HG03095 (cell line): ENCODE results near the gene GLIS1.
"Not testable (repeated sequence)": the region's sequence is repeated elsewhere in the genome, so short reads cannot be mapped to it uniquely, and the experiment has no call there.

Experiments
- ATAC-seq: cut with Tn5 transposase; IDR thresholded peaks from one replicate; pipeline ENCODE4 v1.9.1; 2021; ENCODE audit warnings: moderate library complexity; ENCODE audit not compliant: unreplicated experiment

Gene GLIS1

DNA sequence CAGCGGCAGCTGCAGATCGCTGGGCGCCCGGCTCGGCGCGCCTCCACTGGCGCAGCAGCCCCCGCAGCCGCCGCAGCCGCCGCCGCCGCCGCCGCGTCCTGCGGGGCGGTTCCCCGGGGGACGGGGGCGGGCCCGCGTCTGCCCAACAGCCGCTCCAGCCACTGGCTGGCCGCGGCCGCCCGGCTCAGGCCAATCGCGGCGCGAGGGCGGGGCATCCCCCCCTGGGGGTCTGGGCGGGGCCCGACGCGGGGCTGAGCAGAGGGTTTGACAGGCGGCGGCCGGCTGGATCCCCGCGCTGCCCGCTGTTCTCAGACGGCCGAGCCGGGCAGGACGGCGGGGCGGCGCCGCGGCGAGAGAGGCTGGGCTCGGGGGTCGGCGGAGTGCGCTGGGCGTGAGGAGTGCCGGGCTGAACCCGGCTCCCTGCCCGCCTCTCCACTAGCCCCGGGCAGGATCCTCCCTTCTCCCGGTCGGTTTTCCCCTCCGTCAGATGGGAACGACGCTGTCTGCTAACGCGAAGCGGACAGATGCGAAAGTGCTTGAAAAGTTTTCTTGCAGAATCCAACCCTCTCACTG, at the start of gene GLIS1:
TSS of gene GLIS1 (minus strand) at position 56 of the 573 bp plus-strand sequence. CDS start 1,100 bp downstream, outside the sequence.
- peak; percentile 98 for ATAC-seq

DNA sequence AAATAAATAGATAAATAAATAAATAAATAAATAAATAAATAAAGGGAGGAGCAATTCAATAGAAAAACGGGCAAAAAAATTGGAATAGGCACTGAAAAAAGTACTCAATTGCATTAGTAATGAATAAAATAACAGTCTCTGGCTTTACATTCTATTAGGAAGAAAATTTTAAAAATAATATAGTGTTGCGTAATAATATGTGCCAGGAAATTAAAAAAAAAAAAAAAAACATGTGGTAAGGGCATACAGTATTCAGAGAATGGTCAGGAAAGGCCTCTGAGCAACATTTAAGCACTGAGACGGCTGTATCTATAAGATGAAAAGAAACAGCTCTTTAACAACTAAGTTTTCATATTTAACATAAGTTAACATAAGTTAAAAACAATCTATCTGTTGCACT, 48.7 kb upstream of the GLIS1 start:
- ATAC-seq: no peak

DNA sequence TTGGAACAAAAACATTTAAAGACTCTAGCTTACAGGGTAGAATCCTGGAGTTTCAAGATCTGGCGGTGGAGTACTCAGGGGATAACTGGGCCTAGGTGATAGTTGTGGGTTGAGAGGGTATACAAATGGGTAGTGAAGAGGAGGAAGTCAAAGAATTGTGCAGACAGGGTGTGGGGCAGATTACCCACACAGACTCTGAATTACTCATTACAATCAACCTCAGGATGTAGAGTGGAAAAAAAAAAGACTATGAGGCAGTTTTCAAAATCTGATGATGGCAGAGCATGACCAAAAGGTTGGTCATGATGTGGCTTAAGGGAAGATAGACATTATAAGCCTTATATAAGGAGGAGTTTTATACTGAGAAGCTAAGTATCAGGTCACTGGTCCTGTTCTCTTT, 44.1 kb upstream of the GLIS1 start:
- ATAC-seq: no peak

DNA sequence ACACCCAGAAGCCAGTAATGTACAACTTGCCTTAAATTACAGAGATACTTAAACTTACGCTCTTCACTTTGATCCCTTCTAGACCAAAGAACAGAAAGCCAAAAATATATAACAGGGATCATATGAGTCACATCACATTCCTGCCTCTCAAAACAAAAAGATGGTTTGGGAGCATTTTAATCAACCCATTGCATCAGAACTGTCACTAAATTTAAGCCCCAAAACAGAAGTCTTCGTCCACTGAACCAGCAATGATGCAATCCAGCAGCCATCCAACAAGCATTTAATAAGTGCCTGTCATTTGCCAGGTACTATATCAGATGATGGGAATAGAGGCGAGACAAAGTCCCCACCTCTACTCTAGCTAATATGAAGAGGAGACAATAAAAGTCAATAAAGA, 42.7 kb upstream of the GLIS1 start:
- no peak for ATAC-seq

DNA sequence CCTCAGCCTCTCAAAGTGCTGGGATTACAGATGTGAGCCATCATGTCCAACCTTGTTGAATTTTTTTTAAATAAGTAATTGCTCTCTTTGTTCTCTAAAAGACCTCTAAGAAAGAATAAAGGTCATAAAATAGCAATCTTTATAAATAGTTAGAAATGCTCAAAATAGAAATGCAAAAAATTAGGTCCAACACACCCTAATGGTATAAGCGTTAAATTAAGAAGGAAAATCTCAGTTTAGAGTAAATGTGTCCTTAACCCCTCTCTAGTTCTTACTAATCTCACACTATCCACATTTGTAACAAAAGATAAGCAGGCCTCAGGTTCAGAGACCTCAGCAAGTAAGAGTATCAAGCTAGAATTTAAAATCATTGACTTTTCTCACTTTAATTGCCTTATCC, 38.3 kb upstream of the GLIS1 start:
- ATAC-seq: no peak

DNA sequence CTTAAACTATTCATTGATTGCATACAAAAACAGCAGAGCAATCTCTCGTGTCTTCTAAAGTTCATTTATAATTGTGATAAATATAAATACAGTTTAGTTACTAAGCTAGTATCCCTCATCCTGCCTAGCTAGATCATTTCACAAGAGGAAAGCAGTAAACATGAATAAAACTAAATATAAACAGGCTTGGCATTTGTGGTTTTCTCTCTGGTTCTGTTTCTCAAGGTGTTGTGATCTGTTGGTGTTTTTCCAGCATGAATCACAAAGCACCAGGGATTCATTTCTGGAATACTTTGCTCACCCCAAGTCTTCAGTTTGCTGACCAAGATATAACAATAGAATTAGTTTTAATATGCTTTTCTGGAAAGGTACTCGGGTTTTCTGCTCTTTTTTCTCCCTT, 32.7 kb upstream of the GLIS1 start:
- no peak for ATAC-seq

DNA sequence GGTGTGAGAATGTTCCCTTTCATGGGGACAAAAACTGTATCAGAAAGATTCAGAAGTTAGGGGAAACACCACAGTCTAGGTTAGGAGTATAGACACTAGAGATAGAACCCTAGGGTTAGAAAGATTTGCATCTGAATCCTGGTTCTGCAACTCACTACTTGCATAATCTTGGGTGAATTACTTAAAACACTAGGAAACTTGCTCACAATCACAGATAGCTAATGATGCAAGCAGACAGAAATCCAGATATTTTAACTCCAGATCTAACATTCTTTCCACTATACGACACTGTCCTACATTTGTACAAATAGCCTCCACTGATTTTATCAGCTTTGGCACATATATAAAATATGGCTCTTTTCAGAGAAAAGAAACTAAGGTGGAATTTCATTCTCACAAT, 30.8 kb upstream of the GLIS1 start:
- ATAC-seq: no peak

DNA sequence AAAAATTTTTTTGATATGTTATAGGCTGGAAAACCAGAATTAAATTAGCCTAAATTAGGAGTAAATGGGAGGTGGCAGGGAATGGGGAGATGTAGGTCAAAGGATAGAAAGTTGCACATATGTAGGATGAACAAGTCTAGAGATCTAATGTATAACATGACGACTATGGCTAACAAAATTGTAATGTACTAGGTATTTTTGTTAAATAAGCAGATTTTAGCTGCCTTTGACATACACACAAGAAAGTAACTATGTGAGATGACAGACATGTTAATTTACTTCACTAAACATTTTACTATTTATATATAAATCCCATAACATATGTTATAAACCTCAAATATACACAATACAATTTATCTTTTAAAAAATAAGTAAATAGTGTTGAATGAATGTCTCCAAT, 30.2 kb upstream of the GLIS1 start:
- ATAC-seq: no peak

DNA sequence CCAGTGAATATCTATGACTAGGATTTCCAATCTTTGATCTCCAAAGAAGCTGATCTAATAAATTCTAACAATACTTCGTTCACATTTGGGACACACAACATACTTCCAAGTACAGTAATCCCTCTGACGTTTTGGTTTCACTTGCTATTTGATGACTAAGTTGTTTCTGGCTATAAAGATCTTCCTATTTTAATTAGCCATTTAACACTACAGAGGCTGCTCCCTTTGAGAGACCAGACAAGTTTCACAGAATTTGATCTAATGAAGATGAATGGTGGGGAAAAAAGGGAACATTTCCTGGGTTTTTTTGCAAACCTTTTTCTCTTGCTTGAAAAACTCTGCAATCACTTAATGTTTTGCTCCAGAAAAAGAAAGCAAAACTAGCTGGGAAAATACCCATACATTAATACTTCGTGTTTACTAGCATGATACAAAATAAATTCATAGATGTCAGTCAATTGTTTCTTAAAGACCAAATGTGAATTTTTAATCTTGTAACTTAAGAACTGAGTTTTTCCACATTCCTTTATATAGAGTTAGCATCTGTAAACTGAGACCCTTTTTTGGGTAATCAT, 28.0 kb upstream of the GLIS1 start:
- ATAC-seq: no peak

DNA sequence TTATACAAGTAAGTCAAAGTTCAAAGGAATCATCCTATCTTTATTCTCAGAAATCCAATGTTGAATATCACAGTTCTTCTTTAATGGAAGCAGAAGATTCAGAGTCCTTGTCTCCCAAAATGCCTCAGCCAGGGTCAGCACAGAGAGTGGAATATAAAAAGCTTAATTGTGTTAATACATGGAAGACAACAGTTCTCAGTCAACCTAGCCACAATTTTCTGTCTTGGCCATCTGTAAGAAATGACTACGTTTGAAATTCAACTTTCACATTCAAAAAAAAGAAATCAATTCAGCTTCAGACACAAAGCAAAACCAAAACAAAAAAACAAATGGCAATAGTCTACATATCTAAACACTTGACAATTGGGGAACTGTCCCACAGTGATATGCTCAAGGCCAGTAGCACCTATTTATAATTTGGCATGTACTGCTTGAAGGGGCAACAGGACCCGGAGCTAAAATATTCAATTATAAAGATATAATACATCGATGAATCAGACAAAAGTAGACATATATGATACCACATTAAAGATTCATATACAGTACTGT, 27.3 kb upstream of the GLIS1 start:
- ATAC-seq: no peak

DNA sequence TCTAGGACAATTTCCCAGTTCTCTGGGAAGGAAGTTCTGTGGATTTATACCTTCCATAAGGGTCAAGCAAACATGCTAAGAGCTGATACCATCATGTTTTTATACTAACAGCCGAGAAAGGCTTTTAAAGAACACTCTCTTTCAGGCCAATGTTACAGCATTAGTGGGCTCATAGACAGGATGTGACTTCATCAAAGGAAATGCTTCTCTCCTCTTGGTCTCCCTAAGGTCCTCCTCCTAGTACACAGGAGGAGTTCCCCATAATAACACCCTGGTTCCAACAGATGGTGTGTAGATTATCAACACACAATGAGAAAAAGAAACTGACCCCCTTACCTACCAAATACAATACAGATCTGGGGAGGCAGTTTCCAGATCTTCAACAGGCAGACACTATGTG, 26.7 kb upstream of the GLIS1 start:
- ATAC-seq: no peak

DNA sequence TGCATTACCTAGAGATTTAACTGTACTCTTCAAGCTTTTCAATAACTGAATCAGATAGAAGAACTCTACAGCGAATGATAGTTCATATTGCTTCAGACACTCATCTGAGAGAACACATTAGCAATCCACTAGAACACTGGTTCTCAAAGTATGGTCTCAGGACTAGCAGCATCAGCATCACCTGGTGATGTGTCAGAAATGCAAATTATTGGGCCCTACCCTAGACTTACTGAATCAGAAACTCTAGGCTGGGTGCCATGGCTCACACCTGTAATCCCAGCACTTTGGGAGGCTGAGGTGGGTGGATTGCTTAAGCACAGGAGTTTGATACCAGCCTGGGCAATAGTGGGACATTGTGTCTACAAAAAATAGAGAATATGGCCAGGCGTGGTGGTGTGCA, 24.9 kb upstream of the GLIS1 start:
- ATAC-seq: no peak

DNA sequence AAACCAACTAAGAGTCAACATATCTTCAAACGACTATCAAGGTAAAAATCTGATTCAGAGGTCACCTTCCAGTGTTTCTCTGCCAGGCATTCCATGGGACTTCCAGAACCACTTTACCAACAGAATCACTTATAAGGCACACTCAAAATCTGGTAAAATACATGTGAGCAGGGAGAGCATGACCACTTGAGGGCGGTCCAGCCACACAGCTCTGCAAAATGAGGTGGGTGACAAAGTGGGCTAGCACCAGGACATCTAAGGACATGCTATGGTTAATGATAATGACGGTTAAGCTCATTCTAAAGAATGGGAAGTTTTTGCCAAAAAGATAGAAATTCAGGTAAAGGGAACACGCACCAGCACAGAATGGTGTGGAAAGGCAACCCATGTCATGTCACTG, 24.5 kb upstream of the GLIS1 start:
- no peak for ATAC-seq

DNA sequence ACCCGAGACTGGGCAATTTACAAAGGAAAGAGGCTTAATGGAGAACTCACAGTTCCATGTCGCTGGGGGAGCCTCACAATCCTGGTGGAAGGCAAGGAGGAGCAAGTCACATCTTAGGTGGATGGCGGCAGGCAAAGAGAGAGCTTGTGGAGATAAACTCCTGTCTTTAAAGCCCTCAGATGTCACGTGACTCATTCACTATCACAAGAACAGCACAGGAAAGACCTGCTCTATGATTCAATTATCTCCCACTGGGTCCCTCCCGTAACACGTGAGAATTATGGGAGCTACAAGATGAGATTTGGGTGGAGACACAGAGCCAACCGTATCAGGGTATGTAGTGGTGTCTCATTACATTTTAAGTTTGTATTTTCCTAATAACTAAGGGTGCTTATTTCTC, 21.5 kb upstream of the GLIS1 start:
- ATAC-seq: not testable (repeated sequence)

DNA sequence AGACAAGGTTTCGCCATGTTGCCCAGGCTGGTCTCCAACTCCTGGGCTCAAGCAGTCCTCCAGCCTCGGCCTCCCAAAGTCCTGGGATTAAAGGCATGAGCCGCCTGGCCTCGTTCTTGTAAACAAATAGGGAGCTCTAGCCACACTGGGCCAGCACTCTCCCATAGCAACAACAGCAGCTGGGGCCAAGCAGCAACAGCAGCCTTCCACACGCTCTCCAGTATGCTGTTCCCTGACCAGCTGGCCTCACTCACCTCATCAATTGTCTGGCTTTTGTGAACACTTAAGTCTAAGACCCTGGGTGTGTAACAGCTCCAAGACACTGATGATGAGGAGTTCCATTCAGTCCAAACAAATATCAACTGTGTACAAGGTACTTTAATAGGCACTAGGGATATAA, 16.9 kb upstream of the GLIS1 start:
- no peak for ATAC-seq

DNA sequence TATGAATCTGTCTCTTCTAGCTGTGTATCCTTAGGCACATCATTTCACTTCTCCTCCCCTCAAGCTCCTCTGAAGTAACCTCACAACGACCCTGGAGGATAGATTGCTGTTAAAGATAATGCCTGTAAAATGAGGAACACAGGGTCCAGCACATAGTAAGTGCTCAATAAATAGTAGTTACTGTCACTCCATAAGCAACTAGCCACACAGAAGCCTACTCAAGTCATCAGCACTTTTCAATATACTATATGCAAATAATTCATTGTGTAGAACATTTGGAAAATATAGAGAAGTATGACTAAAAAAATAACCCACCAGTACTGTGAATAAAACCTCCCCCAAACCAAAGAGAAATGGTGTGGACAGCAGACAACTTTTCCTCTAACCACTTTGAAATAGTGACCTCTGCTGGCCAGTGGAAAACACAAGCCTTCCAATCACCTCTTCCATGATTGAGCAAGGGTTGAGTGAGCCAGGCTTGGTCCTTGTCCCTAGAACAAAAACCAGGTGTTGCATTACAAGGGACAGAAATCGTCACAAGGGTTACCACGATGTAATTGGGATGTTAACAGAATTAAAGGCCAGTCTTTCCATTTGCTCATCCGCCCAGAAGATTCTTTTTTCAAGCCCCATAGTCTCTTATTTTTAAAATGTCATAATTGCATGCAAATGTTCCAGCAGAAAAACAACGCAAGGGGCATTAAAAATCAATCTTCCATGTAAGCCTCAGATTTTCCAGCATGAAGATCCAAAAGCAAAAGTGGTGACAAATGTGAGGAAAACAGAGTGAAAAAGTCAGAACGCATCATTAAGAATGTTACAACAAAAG, 15.7 kb upstream of the GLIS1 start:
- no peak for ATAC-seq

DNA sequence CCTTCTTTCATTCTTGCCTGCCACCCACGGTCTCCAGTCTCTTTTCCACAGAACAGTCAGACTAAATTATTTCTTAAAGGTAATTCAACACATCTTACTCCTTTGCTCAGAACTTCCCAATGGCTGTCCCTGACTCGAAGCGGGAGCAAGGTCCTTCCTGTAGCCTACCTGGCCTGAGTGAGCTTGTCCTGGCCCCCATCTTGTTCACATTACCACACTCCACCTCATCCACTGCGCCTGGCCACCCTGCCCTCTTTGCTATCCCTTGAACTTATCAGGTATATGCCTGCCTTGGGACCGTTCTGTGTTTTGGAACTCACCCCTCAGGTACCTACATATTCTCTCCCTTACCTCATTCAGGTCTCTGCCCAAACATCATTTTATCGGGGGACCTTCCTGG, 13.3 kb upstream of the GLIS1 start:
- ATAC-seq: no peak

DNA sequence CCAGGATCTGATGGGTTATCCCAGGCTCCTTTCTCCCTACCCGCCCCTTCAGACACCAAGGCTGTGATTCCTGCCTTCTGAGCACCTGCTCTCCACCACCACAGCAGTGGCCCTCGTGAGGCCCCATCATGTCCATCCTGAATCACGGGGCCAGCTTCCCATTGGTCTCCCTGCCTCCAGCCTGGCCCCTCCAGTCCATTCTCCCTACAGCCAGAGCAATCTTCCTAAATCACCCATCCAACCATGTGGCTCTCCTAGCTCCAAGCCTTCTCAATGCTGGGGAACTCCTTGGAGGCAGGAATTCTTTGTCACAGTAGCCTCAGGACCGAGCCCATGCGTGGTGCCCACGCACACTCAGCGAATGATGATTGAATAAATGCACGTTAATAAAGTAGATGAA, 8.9 kb upstream of the GLIS1 start:
- ATAC-seq: no peak

DNA sequence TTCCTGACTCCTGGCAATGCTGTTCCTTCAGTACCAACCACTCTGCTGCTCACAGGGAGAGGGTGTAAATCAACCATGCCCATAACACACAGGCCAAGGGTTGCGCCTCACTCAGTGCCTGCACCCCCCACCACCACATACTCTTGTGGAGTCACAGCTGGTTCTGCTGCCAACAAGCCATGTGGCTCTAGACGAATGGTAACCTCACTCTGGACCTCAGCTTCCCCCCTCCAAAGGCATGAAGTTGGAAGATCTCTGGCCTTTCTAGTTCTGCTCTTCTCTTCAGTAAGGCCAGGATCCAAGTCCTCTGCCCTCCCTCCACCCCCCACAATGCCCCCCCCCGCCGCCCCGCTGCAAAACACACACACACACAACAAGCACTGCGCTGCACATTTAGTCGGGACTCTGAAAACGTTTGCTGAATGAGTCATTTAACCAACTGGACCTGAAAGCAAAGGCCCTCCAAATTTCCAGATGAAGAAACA, 1.7 kb upstream of the GLIS1 start:
- no peak for ATAC-seq

DNA sequence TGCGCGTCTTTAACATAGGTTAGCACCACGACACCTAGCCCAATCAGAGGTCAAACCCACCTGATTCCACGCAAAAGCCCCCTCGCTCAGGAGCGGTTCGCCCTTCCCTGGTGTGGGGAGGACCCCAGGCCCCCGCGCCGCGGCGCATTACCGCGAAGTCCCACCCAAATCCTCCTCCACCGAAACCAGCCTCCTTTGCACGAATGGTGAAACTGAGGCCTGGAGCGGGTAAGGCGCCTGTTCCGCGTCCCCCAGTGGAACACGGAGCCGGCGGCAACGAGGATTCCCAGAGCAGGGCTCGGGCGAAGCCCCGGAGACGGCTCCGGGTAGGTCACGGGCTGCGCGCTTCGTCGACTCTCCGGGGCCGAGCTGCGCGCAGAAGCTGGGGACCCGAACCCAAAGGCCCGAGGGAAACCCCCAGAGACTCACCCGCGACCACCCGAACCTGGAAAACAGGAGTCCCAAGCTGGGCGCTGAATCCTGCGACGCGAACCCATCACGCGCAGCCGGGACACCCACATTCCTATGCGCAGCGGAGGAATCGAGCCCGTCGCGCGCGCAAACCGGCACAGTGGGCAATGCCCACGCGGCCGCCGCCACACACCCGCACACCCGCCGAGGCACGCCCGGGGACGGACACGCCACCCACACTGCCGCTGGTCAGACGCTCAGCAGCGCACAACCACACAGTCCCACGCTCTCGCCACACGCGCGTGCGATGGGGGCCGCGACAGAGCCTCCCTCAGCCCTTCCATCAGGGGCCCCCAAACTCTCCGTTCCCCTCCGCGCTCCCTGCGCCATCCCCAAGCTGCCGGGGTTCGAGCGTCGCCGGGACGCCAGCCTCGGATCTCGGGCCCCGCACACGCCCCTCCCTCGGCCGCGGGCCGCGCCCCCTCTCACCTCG, 507 bp downstream of the GLIS1 start:
- ATAC-seq: no peak

DNA sequence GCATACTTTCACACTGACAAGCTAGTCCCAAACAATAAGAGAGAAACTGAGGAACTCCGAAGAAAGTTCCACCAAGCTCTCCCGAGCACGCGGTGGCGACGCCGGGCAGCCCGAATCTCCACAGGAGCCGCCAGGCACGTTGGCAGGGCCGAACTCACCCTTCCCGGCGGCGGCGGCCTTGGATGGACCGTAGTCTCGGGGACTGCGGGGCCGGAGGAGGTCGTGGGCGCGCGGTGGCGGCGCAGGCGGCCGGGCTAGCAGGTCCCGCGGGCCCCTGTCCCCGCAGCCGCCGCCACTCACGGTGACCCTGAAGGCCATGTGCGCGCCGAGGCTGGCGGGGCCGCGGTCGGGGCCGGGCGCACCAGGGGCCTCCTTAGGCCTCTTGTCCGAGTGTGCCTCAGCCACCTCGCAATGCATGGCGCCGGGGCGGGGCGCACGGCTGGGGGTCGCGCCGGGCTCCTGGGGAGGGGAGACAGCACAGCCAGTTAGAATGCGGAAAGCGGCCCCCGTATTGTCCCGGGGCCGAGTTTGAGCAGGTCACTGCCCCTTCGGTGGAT, 1.2 kb downstream of the GLIS1 start:
- no peak for ATAC-seq
